HG03439 (cell line): Measurements from ENCODE around the gene GNG7.

Source experiments
- ATAC-seq: cut with Tn5 transposase; IDR thresholded peaks from one replicate; pipeline ENCODE4 v1.9.1; 2021; ENCODE audit warnings: mild to moderate bottlenecking, moderate library complexity; ENCODE audit not compliant: unreplicated experiment

Gene GNG7

GRCh38 chr19:2702170-2703076 lies at the start of gene GNG7:
Gene GNG7 (minus strand): TSS chr19:2702694. CDS start chr19:2520688, 182,006 bp downstream.
- ATAC-seq, result peak; percentile 62

DNA sequence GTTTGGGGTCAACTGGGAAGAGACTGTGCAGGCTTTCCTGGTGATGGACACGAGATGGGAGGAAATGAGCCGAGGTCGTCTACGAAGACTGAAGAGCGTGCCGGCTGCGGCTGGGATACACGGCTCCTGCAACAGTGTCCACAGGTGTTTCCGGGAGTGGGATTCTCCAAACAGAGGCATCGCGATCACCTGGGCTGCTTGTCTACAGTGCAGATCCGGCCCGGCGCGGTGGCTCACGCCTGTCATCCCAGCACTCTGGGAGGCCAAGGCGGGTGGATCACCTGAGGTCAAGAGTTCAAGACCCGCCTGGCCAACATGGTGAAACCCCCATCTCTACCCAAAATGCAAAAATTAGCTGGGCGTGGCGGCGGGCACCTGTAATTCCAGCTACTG lies 48.9 kb upstream of the GNG7 start:
- ATAC-seq, result no peak

DNA sequence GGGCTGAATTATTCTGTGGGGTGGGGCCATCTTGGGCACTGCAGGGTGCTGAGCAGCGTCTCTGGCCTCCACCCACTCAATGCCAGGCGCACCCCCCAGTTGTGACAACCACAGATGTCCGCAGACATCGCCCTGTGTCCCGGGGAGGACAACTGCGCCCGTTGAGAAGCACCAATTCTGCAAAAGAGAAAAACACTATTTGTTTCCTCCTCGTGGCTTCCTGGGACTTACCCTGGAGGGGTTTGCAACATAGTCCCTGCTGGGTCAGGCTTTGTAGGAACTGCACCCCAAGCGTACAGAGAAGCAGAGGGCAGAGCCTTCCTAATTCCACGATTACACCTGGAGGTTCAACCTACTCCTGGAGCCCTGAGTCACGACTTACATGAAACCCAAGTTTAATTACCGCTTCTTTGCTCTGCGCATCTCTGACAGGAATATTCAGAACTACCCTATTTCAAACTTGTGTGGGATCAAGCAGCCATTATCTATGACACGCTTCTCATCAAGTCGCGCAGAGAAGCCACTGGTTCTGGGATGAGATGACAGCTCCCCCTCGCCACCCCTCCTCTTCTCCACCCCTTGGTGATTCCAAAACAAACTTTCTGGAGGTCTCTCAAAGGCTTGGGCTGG lies 48.4 kb upstream of the GNG7 start:
- ATAC-seq, result no peak

DNA sequence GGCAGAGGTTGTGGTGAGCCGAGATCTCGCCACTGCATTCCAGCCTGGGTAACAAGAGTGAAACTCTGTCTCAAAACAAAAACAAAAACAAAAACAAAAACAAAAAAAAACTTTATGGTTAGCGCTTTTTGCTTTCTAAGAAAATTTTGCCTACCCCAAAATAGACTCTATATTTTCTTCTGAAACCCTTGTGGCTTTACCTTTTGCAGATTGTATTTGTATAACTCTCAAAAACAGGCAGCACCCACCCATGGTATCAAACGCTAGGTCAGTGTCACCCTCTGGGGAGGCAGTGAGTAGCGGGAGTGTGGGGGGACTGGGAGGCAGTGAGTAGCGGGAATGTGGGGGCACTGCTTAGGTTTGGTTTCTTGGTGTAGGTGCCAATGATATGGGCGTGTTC lies 44.9 kb upstream of the GNG7 start:
- ATAC-seq, result peak; percentile 44

DNA sequence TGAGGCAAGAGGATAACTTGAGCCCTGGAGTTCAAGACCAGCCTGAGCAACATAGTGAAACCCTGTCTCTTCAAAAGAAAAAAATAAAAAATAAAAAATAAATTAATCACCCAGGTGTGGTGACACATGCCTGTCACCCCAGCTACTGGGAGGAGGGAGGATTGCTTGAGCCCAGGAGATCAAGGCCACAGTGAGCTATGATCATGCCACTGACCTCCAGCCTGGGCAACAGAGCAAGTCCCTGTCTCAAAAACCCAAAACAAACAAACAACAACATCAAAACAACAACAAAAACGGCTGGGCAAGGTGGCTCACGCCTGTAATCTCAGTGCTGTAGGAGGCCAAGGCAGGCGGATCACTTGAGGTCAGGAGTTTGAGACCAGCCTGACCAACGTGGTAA lies 41.6 kb upstream of the GNG7 start:
- ATAC-seq, result no peak

DNA sequence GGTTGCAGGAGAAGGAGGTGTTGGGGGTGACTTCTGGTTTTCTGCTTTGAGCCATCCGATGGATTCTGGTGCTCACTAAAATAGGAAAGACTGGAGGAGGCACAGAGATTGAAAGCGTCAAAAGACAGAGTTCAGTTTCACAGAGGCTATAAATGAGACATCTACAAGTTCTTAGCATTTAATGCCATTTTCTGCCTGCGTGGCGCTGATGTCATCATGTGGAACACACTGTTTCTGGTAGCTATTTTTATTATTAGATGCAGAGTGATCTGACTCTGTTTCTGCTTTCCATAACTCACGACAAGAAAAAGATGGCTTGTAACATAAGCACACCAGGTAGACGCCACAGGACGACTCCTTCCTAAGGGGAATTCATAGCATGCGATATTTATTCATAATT lies 40.6 kb upstream of the GNG7 start:
- no peak for ATAC-seq

GRCh38 chr19:2740314-2740656 lies 37.8 kb upstream of the GNG7 start:
- no peak for ATAC-seq

DNA sequence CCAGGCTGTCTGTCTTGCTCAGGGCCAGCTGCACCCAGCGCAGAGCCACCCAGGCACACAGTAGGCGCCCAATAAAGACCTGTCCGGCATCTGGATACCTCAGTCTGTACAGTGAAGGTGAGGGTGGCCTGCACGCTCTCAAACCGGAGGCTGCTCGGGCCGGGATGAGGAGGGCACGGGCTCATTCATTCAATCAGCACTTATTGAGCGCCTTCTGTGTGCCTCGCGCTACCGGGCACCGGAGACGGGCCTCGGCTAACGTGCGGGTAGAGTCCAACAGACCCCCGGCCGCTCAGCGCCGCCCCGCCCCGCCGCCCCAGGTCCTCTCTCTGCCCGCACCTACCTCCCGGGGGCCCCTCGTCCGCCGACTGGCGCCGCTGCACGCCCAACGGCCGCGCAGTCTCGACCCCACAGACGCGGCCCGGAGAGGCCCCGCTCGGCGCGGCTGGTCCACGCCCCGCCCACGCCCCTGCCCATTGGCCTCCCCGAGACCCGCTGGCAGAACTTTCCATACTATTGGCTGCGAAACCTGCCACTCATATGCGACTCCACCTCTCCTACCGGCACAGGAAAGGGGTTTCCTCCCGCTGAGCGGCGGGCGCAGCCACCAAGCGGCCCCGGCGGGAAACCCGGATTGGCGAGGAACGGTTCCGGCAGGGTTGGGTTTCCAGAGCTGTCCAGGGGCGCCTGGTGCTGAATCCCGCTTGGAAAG lies 37.3 kb upstream of the GNG7 start, which contains the start of gene SLC39A3:
TSS of gene SLC39A3 (minus strand) at position 416 of the 712 bp plus-strand sequence. CDS start 2,760 bp downstream, outside the sequence.
- peak; percentile 90 for ATAC-seq

GRCh38 chr19:2736550-2737190 lies 34.2 kb upstream of the GNG7 start:
- ATAC-seq, result no peak

GRCh38 chr19:2735374-2735773 lies 32.9 kb upstream of the GNG7 start:
- no peak for ATAC-seq

GRCh38 chr19:2734589-2735288 lies 32.2 kb upstream of the GNG7 start:
- ATAC-seq, result no peak

- no peak for ATAC-seq
These were observed 31.6 kb upstream of the GNG7 start for GRCh38 chr19:2733930-2734588.

DNA sequence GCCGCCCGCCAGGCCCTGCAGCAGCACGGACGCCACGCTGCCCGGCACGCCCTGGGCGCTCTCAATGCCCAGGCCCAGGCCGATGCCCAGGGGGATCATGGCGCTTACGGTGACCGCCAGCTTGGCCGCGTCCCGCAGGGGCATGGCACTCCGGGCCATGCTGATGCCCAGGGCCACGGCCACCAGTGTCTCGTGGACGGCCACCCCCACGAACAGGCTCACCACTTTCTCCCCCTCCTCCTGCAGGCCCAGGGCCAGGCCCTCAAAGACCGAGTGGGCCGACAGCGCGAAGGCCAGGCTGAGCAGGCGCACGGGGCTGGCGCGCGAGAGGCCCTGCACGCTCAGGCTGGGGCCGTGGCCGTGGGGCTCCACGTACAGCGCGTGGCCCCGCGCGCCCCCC lies 30.4 kb upstream of the GNG7 start:
- no peak for ATAC-seq

GRCh38 chr19:2732157-2732725 lies 29.7 kb upstream of the GNG7 start:
- no peak for ATAC-seq

DNA sequence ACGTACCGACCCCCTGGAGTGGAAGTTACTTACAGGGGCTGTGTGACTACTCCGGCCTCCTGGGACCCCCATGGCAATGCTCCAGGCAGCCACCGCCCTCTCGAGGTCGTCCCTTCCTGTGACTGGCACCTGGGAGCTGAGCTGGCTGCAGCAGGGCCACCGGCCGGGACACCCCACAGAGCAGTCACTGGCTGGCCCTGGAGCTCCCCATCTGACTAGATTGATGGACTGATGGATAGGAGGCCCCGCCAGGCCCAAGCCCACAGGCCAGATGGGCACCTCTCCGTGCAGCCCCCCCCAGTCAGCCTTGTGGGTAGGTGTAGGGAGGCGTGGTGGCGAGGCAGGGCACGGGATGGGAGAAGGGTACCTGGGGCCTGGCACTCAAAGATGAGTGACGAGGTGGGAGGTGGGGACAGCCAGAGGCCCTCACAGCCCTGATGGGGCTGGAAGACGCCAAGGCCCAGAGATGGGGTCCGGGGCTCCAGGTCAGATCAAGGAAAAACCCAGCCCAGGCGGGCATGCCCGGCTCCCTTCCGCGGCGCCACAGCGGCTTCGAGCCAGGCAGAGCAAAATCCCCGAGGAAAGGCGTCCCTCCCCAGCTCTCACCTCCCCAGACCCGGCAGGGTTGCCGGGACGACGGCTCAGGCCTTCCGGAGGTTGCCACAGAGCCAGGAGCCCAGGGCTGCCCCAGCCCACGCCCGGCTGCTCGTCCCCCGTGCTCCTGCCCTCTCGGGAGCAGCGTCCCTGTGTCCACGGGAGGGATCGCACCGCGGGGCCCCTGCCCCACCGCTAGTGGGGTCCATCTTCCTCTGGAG lies 28.9 kb upstream of the GNG7 start:
- ATAC-seq, result no peak

DNA sequence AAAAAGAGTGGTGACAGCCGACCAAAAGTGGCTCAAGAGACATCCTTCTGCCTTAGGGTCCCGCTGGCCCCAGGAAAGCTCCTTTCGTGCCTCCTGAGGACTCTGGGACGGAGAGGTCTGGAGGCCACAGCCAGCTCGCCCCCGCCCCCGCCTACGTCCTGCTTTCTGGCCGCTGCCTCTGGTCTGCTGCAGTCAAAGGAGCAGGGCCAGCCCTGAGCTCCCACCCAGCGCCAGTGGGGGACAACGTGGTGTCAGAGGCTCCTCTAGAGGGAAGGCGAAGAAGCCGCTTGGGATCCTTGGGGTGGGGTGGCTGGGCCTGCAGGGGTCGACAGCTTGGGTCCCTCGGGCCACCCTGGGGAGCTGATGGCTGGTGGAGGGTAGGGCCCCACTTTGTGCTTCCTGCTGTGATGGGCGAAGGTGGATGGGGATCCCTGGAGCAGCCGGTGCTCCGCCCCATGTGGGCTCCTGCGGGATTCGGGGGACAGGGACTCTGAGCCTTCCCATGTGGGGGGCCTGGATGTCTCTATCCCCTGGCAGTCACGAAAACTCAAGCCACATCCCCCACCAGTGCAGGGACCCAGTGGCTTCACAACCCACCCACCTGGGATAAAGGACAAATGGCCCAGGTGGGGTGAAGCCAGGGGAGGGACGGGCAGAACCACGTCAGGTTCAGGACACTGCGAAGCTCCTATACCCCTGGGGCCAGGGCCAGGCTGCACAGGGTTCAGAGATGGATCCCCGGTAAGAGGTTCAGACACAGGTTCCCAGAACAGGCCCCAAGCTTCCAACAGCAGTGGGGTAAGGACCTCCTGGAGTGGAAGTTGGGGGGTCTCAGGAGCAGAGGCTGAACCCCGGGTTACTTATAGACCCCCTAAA lies 27.7 kb upstream of the GNG7 start:
- ATAC-seq, result no peak

DNA sequence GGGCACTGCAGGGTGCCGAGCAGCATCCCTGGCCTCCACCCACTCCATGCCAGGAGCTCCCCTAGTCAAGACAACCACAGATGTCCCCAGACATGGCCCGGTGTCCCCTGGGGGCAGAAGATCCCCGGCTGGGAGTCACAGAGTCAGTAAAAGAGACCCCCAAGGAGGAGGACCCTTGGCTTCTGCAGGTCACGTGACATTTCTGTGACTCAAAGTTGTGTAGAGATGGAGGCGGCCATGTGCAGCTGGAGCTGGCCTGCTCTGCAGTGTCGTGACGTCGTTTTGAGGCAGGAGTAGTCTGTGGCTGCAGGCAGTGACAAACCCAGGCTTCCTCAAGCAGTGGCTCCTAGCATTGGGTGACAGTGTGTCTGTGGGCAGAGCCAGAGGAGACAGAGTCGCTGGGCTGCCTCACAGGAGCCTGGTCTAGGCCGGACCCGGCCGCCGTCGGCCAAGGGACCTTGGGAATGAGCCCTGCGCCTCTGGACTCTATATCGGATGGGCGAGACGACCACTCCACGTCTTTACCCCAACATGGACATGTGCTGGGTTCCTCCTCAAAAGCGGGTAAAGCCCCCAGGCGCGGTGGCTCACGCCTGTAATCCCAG lies 26.4 kb upstream of the GNG7 start:
- ATAC-seq, result no peak

DNA sequence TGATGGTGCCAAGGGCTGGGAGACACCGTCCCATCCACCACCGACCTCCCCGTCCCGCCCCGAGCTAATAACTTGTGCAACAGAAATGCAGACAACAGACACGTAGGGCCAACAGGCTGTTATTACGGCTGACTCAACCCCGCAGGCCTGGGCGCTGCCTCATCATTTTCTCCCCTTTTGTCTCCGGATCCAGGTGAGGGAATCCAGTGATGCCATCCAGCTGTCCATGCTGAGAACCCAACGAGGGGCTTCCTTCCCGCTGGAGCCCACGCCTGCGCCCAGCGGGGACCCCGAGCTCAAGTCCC lies 25.1 kb upstream of the GNG7 start:
- ATAC-seq, result no peak
